Astrocyte (in vitro differentiated cells and primary cell): Measurements from ENCODE around the gene EPHA6. TPM values are rescaled to one million over a fixed set of nuclear protein-coding genes. Genes with fewer than 3 reads are reported as not detected.

Source experiments
- DNase-seq: peaks from one replicate; pipeline ENCODE4 v3.0.0-alpha.2; 2010; ENCODE audit warnings: low read depth
- FAIRE-seq: peaks from 2 replicates; lab custom pipeline; 2011; peaks lifted over from hg19 to GRCh38; lab: Jason Lieb, UNC
- H2AFZ ChIP-seq: 2 replicates; pipeline ENCODE4 v1.6.0; 2012; ENCODE audit warnings: low read depth, low read length, inconsistent platforms
- H3K27ac ChIP-seq: 2 replicates; pipeline ENCODE4 v1.5.1; 2011; ENCODE audit warnings: low read depth, low read length, inconsistent platforms
- H3K27me3 ChIP-seq: 2 replicates; pipeline ENCODE4 v1.6.0; 2011; ENCODE audit warnings: low read length, inconsistent platforms; ENCODE audit not compliant: insufficient read depth
- H3K36me3 ChIP-seq: 2 replicates; pipeline ENCODE4 v1.5.1; 2011; ENCODE audit warnings: low read length, inconsistent platforms; ENCODE audit not compliant: insufficient read depth
- H3K4me1 ChIP-seq: 2 replicates; pipeline ENCODE4 v1.5.1; 2011; ENCODE audit warnings: low read length, inconsistent platforms; ENCODE audit not compliant: insufficient read depth
- H3K4me2 ChIP-seq: 2 replicates; pipeline ENCODE4 v1.6.0; 2012; ENCODE audit warnings: low read length, inconsistent platforms
- H3K4me3 ChIP-seq: 2 replicates; pipeline ENCODE4 v1.5.1; 2011; ENCODE audit warnings: low read depth, mild to moderate bottlenecking, low read length, inconsistent platforms; ENCODE audit not compliant: insufficient read depth
- H3K79me2 ChIP-seq: 2 replicates; pipeline ENCODE4 v1.6.0; 2012; ENCODE audit warnings: mild to moderate bottlenecking, low read length, inconsistent platforms; ENCODE audit not compliant: insufficient read depth
- H3K9ac ChIP-seq: 2 replicates; pipeline ENCODE4 v1.6.0; 2012; ENCODE audit warnings: mild to moderate bottlenecking, low read length, inconsistent platforms
- H3K9me3 ChIP-seq: 2 replicates; pipeline ENCODE4 v1.5.1; 2012; ENCODE audit warnings: low read depth, mild to moderate bottlenecking, low read length, inconsistent platforms; ENCODE audit not compliant: insufficient read depth
- H4K20me1 ChIP-seq: 2 replicates; pipeline ENCODE4 v1.6.0; 2012; ENCODE audit warnings: low read length, inconsistent platforms; ENCODE audit not compliant: insufficient read depth
- H3K27ac Mint-ChIP-seq: one replicate; pipeline ENCODE4 v1.8.0; 2021; ENCODE audit warnings: mild to moderate bottlenecking, mixed read lengths; ENCODE audit not compliant: unreplicated experiment
- H3K27me3 Mint-ChIP-seq: one replicate; pipeline ENCODE4 v1.8.0; 2021; ENCODE audit warnings: low read depth, mixed read lengths; ENCODE audit not compliant: unreplicated experiment
- H3K36me3 Mint-ChIP-seq: one replicate; pipeline ENCODE4 v1.8.0; 2021; ENCODE audit warnings: low read depth, mixed read lengths; ENCODE audit not compliant: unreplicated experiment
- H3K4me1 Mint-ChIP-seq: one replicate; pipeline ENCODE4 v1.8.0; 2021; ENCODE audit warnings: low read depth, mixed read lengths; ENCODE audit not compliant: unreplicated experiment
- H3K4me3 Mint-ChIP-seq: one replicate; pipeline ENCODE4 v1.8.0; 2021; ENCODE audit warnings: mild to moderate bottlenecking, moderate library complexity, mixed read lengths; ENCODE audit not compliant: unreplicated experiment
- H3K9me3 Mint-ChIP-seq: one replicate; pipeline ENCODE4 v1.8.0; 2021; ENCODE audit warnings: mild to moderate bottlenecking, mixed read lengths; ENCODE audit not compliant: unreplicated experiment
- EZH2 ChIP-seq: IDR thresholded peaks from 2 replicates; pipeline ENCODE4 v1.6.1; 2012; ENCODE audit warnings: mild to moderate bottlenecking, low read length, inconsistent platforms; ENCODE audit not compliant: insufficient read depth
- total RNA-seq: library from RNA; stranded (reverse); gene quantifications from 2 replicates; pipeline ENCODE4 v1.2.1, GENCODE V29; 2021
- TF ChIP-seq, protein P1 (sequence below): IDR thresholded peaks from 2 replicates; pipeline ENCODE4 v1.5.1; 2011; ENCODE audit warnings: low read depth, mild to moderate bottlenecking, inconsistent platforms, low read length, moderate library complexity; ENCODE audit not compliant: insufficient read depth

The EPHA6 gene
- total RNA-seq, 1 donor from 2014 or later: 1.7 TPM

DNA sequence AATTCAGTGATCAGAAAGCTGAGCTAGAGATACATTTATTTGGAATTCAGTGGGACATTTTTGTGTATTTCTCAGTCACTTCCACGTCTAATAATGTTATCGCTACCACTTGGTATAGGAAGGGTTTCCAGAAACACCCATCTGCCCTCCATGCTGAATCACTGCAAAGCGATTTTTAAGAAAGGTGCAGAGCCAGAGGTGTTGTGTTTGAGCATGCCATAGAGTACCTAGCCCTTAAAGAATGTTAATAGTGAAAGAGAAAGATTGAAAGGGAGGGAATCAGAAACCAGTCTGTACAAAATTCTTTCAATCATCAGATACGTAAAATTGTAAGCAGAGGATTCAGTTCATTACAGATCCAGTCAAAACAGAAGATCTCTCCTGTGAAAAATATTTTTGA is 870.1 kb downstream of the EPHA6 start:
- DNase-seq (no peak), FAIRE-seq (no peak)
- Mint-ChIP-seq H3K4me3 (no peak overlapping the region), H3K27me3 (no peaks in the 10 kb centered on the region), H3K36me3 (no peaks in the 10 kb centered on the region), H3K27ac (no peak overlapping the region), H3K9me3 (no peaks in the 10 kb centered on the region), H3K4me1 (no peaks in the 10 kb centered on the region)
- TF ChIP-seq, protein P1, sequence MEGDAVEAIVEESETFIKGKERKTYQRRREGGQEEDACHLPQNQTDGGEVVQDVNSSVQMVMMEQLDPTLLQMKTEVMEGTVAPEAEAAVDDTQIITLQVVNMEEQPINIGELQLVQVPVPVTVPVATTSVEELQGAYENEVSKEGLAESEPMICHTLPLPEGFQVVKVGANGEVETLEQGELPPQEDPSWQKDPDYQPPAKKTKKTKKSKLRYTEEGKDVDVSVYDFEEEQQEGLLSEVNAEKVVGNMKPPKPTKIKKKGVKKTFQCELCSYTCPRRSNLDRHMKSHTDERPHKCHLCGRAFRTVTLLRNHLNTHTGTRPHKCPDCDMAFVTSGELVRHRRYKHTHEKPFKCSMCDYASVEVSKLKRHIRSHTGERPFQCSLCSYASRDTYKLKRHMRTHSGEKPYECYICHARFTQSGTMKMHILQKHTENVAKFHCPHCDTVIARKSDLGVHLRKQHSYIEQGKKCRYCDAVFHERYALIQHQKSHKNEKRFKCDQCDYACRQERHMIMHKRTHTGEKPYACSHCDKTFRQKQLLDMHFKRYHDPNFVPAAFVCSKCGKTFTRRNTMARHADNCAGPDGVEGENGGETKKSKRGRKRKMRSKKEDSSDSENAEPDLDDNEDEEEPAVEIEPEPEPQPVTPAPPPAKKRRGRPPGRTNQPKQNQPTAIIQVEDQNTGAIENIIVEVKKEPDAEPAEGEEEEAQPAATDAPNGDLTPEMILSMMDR: no peak
- no peak for TF ChIP-seq EZH2
- Histone ChIP-seq H3K4me3 (no peak overlapping the region), H3K4me1 (no peaks in the 10 kb centered on the region), H3K27ac (no peak overlapping the region), H3K79me2 (no peaks in the 10 kb centered on the region), H3K36me3 (no peaks in the 10 kb centered on the region), H3K4me2 (no peak overlapping the region), H3K9ac (no peak overlapping the region), H3K9me3 (no peaks in the 10 kb centered on the region), H2AFZ (no peak overlapping the region), H3K27me3 (no peaks in the 10 kb centered on the region), H4K20me1 (no peaks in the 10 kb centered on the region)

GRCh38 chr3:97686258-97686657 is 871.9 kb downstream of the EPHA6 start:
- Histone ChIP-seq H3K36me3 (no peaks in the 10 kb centered on the region), H3K9ac (no peak overlapping the region), H3K79me2 (no peaks in the 10 kb centered on the region), H3K4me1 (no peaks in the 10 kb centered on the region), H3K9me3 (no peaks in the 10 kb centered on the region), H3K4me2 (no peak overlapping the region), H3K4me3 (no peak overlapping the region), H2AFZ (no peak overlapping the region), H4K20me1 (no peaks in the 10 kb centered on the region), H3K27ac (no peak overlapping the region), H3K27me3 (no peaks in the 10 kb centered on the region)
- no peaks in the 10 kb centered on the region for H3K4me1 Mint-ChIP-seq
- no peaks in the 10 kb centered on the region for H3K27me3 Mint-ChIP-seq
- TF ChIP-seq, protein P1: no peak
- no peak for TF ChIP-seq EZH2
- DNase-seq: no peak
- no peak overlapping the region for H3K4me3 Mint-ChIP-seq
- H3K27ac Mint-ChIP-seq: no peak overlapping the region
- no peaks in the 10 kb centered on the region for H3K9me3 Mint-ChIP-seq
- H3K36me3 Mint-ChIP-seq: no peaks in the 10 kb centered on the region
- FAIRE-seq: no peak

DNA sequence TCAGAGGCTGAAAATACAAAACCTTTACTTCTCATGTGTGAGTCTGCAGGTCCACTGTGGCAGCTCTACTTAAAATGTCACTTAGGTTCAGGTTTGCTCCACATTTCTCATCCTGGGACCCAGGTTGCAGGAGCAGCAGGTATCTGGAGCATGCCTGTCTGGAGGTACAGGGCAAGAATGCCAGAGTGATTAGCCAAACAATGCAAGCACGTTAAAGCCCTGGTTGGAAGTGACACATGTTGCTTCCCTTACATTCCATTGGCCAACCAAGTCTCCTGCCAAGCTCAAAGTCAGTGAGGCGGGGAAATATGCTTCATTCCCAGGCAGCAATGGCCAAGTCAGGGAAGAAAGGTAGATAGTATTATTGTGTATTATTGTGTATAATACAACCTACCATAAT is 873.3 kb downstream of the EPHA6 start:
- Histone ChIP-seq H3K4me2 (no peak overlapping the region), H3K79me2 (no peaks in the 10 kb centered on the region), H3K4me1 (no peaks in the 10 kb centered on the region), H4K20me1 (no peaks in the 10 kb centered on the region), H3K9me3 (no peaks in the 10 kb centered on the region), H3K9ac (no peak overlapping the region), H3K36me3 (no peaks in the 10 kb centered on the region), H3K27me3 (no peaks in the 10 kb centered on the region), H3K27ac (no peak overlapping the region), H2AFZ (no peak overlapping the region), H3K4me3 (no peak overlapping the region)
- no peaks in the 10 kb centered on the region for H3K27me3 Mint-ChIP-seq
- no peak overlapping the region for H3K4me3 Mint-ChIP-seq
- H3K4me1 Mint-ChIP-seq: no peaks in the 10 kb centered on the region
- FAIRE-seq (no peak), DNase-seq (no peak)
- TF ChIP-seq, protein P1: no peak
- no peak for TF ChIP-seq EZH2
- H3K27ac Mint-ChIP-seq: no peak overlapping the region
- H3K9me3 Mint-ChIP-seq: no peaks in the 10 kb centered on the region
- no peaks in the 10 kb centered on the region for H3K36me3 Mint-ChIP-seq
